A204.1 (cell line): Measurements from ENCODE around the gene AMH.

Experiments used
- FAIRE-seq: peaks from 2 replicates; lab custom pipeline; 2012; peaks lifted over from hg19 to GRCh38; lab: Jason Lieb, UNC

The AMH gene

GRCh38 chr19:2288338-2288817 lies 39.3 kb downstream of the AMH start:
- FAIRE-seq, result no peak

DNA sequence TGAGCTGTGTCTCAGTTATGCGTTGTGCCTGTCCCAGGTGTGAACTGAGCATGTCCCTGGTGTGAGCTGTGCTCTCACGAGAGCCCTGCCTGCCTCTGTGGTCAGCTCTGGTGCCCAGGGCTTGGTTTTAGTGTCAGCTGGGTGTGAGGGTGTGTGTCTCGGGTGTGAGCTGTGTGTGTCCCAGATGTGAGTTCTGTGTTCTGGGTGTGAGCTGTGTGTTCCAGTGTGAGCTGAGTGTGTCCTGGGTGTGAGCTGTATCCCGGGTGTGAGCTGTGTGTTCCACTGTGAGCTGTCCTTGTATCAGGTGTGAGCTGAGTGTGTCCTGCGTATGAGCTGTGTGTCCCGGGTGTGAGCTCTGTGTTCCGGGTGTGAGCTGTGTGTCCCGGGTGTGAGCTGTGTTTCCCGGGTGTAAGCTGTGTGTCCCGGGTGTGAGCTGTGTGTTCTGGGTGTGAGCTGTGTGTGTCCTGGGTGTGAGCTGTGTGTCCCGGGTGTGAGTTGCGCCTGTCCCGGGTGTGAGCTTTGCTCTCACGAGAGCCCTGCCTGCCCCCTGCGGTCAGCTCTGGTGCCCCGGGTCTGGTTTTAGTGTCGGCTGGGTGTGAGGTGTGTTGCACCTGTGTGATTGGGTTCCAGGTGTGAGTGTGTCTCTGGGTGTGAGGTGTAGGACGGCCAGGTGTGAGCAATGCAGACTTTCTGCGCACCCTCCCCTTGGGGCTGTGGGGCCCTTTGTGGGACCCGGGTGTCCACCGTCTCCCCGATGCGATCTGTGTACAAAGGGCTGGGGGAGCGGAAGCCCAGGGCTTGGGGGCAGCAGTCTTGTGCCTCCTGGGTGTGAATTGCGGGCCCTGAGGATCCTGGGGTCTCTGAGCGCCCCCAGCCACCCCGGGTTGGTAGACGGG lies 39.9 kb downstream of the AMH start:
- no peak for FAIRE-seq

- FAIRE-seq, result no peak
Measured at GRCh38 chr19:2289714-2290435, 40.8 kb downstream of the AMH start.

DNA sequence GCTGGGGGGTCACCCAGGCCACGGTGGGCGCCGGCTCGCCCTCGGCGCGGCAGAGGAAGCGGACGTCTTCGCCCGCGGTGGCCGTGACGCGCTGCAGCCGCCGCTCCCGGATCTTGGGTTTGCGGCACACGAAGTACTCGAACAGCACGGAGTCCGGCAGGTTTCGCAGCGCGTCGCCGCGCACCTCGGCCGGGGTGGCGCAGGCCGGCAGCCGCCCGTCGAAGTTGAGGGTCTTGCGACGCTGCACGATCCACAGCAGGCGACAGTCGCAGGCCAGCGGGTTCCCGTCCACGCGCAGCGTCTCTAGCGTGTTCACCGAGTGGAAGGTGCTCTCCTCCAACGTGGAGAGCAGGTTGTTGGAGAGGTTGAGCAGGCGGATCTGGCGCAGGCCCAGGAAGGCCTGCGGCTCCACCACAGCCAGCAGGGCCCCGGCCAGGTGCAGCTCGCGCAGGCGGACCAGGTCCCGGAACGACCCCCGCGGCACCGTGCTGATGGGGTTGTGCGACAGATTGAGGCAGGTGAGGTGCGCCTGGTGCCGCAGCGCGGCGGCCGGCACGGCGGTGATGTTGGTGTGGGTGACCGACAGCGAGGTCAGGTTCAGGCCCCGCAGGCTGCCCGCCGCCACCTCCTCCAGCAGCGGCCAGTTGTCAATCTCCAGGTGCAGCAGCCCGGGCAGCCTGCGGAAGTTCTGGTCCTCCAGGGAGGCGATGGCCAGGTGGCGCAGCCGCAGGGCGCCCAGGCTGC lies 41.5 kb downstream of the AMH start:
- no peak for FAIRE-seq

DNA sequence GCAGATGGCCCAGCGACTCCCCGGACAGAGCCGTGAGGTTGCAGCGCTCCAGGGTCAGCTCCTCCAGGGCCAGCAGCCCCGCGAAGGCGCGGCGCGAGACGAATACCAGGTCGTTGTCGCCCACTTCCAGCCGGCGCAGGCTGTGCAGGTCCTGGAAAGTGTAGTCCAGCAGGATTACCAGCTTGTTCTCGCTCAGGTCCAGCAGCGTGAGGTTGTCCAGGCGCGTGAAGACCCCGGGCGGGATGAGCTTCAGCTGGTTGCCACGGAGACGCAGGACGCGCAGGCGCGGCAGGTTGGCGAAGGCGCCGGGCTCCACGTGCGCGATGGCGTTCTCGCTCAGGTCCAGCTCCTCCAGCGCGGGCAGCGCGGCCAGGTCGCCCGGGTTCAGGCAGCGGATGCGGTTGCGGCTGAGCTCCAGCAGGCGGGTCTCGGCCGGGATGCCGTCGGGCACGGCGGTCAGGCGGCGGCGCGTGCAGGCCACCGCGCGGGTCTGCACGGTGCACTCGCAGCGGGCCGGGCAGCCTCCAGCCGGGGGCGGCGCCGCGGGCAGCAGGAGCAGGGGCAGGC lies 42.1 kb downstream of the AMH start:
- FAIRE-seq, result no peak

GRCh38 chr19:2294687-2295335 lies 45.7 kb downstream of the AMH start:
- no peak for FAIRE-seq

DNA sequence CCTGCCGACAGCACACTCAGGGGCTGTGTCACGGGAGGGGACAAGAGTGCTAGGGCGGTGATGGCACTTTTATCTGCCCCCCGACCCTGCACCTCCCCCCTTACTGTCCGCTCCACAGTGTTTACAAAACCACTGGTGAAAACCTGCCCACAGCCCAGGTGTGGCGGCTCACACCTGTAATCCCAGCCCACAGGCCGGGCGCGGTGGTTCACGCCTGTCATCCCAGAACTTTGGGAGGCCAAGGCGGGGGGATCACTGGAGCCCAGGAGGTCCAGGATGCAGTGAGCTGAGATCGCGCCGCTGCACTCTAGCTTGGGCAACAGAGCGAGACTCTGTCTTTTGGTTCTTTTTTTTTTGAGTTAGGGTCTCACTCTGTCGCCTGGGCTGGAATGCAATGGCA lies 47.0 kb downstream of the AMH start:
- FAIRE-seq, result no peak

DNA sequence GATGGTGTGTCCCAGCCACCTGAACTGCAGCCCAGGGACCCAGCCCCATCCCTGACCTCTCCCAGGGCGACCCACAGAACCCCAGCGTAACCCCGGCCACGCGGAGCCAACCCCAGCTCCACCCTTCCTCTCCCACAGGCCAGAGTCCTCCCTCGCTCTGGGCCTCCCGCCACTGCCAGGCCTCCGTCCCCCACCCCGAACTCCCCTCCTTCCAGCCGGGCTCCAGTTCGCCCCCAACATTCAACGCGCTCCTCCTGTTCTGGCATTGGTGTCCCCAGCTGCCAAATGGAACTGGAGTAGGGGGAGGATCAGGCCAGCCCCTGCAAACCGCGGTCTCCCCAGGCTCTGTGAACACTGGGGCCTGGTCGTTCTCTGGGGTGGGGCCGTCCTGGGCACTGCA lies 51.4 kb downstream of the AMH start:
- FAIRE-seq, result no peak
